Mesothelial cell of epicardium (in vitro differentiated cells): Measurements from ENCODE around the gene PNMA8C. TPM values are rescaled to one million over a fixed set of nuclear protein-coding genes. Genes with fewer than 3 reads are reported as not detected.

ENCODE experiments used
- DNase-seq, 2 experiments: peaks; one replicate each; pipeline ENCODE4 v3.0.0; 2021; ENCODE audit warnings: low spot score in 2 of 2; ENCODE audit not compliant: unreplicated experiment in 2 of 2
- H3K27ac Mint-ChIP-seq: 2 replicates; pipeline ENCODE4 v1.8.0; 2021; ENCODE audit warnings: mixed read lengths
- H3K27me3 Mint-ChIP-seq: 2 replicates; pipeline ENCODE4 v1.8.0; 2021; ENCODE audit warnings: low read depth, mixed read lengths
- H3K36me3 Mint-ChIP-seq: 2 replicates; pipeline ENCODE4 v1.8.0; 2021; ENCODE audit warnings: mixed read lengths
- H3K4me1 Mint-ChIP-seq: 2 replicates; pipeline ENCODE4 v1.8.0; 2021; ENCODE audit warnings: mixed read lengths
- H3K4me3 Mint-ChIP-seq: 2 replicates; pipeline ENCODE4 v1.8.0; 2021; ENCODE audit warnings: mild to moderate bottlenecking, moderate library complexity, mixed read lengths
- H3K9me3 Mint-ChIP-seq: 2 replicates; pipeline ENCODE4 v1.8.0; 2021; ENCODE audit warnings: mixed read lengths
- CTCF ChIP-seq: fragments of 200-600 bp; sonication (generic); IDR thresholded peaks from one replicate; pipeline ENCODE4 v1.5.0; 2021; ENCODE audit warnings: antibody characterized with exemption; ENCODE audit not compliant: unreplicated experiment
- total RNA-seq: library from RNA; stranded (reverse); gene quantifications from 3 replicates; pipeline ENCODE4 v1.2.1, GENCODE V29; 2021

PNMA8C gene
- total RNA-seq, 1 donor from 2014 or later, result 0.49 TPM

GRCh38 chr19:46412650-46413261 lies 16.0 kb downstream of the PNMA8C start:
- Mint-ChIP-seq H3K27me3 (no peaks in the 10 kb centered on the region), H3K9me3 (no peaks in the 10 kb centered on the region), H3K36me3 (peaks cover 8% of the 10 kb centered on the region), H3K4me3 (peak overlapping the region; percentile 94), H3K4me1 (peaks cover 67% of the 10 kb centered on the region), H3K27ac (peak overlapping the region; percentile 97)
- DNase-seq, result no peak
- TF ChIP-seq CTCF, result no peak

GRCh38 chr19:46411925-46412649 lies 16.6 kb downstream of the PNMA8C start:
- TF ChIP-seq CTCF, result no peak
- no peak for DNase-seq
- Mint-ChIP-seq H3K27ac (peak overlapping the region; percentile 85), H3K9me3 (no peaks in the 10 kb centered on the region), H3K27me3 (no peaks in the 10 kb centered on the region), H3K4me3 (peak overlapping the region; percentile 94), H3K36me3 (peaks cover 8% of the 10 kb centered on the region), H3K4me1 (peaks cover 70% of the 10 kb centered on the region)

- H3K27me3 Mint-ChIP-seq, result no peaks in the 10 kb centered on the region
- peaks cover 70% of the 10 kb centered on the region for H3K4me1 Mint-ChIP-seq
- peak overlapping the region; percentile 85 for H3K27ac Mint-ChIP-seq
- TF ChIP-seq CTCF, result no peak
- H3K36me3 Mint-ChIP-seq, result peaks cover 8% of the 10 kb centered on the region
- H3K4me3 Mint-ChIP-seq, result peak overlapping the region; percentile 94
- no peak for DNase-seq
- no peaks in the 10 kb centered on the region for H3K9me3 Mint-ChIP-seq
These were observed 17.4 kb downstream of the PNMA8C start for GRCh38 chr19:46411088-46411924.

GRCh38 chr19:46410205-46411087 lies 18.3 kb downstream of the PNMA8C start:
- TF ChIP-seq CTCF, result no peak
- no peaks in the 10 kb centered on the region for H3K9me3 Mint-ChIP-seq

GRCh38 chr19:46409191-46409590 lies 19.5 kb downstream of the PNMA8C start:
- Mint-ChIP-seq H3K36me3 (peaks cover 8% of the 10 kb centered on the region), H3K4me3 (peak overlapping the region; percentile 24), H3K27me3 (no peaks in the 10 kb centered on the region), H3K27ac (peak overlapping the region; percentile 43), H3K4me1 (peaks cover 68% of the 10 kb centered on the region), H3K9me3 (no peaks in the 10 kb centered on the region)
- DNase-seq, result no peak
- no peak for TF ChIP-seq CTCF

More at GRCh38 chr19:46410205-46411087, 18.3 kb downstream of the PNMA8C start:
- Mint-ChIP-seq H3K27me3 (no peaks in the 10 kb centered on the region), H3K36me3 (peaks cover 8% of the 10 kb centered on the region), H3K27ac (peak overlapping the region; percentile 69), H3K4me1 (peaks cover 62% of the 10 kb centered on the region), H3K4me3 (peak overlapping the region; percentile 94)
- DNase-seq, result no peak
